ENCODE measurements around the gene MED15. TPM values are rescaled to one million over a fixed set of nuclear protein-coding genes. Genes with fewer than 3 reads are reported as not detected.
"Not testable (repeated sequence)": the region's sequence is repeated elsewhere in the genome, so short reads cannot be mapped to it uniquely, and the experiment has no call there.

The MED15 gene
- total RNA-seq, 1 donor from 2014 or later = 20.5 TPM

- TF ChIP-seq CTCF (IDR thresholded peaks at IDR 0.05; ENCODE audit: insufficient read depth, low read length, severe bottlenecking) = no peak
- no peak for FAIRE-seq
- DNase-seq (ENCODE audit: low read depth) = no peak
- Histone ChIP-seq H3K27me3 (ENCODE audit: control insufficient read depth, insufficient read depth, low read length) (no peaks in the 10 kb centered on the region), H3K36me3 (ENCODE audit: control insufficient read depth, insufficient read depth, low read length) (peaks cover 6% of the 10 kb centered on the region), H3K4me3 (ENCODE audit: low read depth, low read length) (no peak overlapping the region)
Observed at GRCh38 chr22:20464096-20464614, 43.3 kb upstream of the MED15 start.

GRCh38 chr22:20464912-20465758, 42.3 kb upstream of the MED15 start:
- DNase-seq (ENCODE audit: low read depth) (no peak), FAIRE-seq (peak; percentile 58)
- no peaks in the 10 kb centered on the region for H3K27me3 ChIP-seq (ENCODE audit: control insufficient read depth, insufficient read depth, low read length)
- no peak overlapping the region for H3K4me3 ChIP-seq (ENCODE audit: low read depth, low read length)
- TF ChIP-seq CTCF (IDR thresholded peaks at IDR 0.05; ENCODE audit: insufficient read depth, low read length, severe bottlenecking) = no peak
- H3K36me3 ChIP-seq (ENCODE audit: control insufficient read depth, insufficient read depth, low read length) = peaks cover 6% of the 10 kb centered on the region

GRCh38 chr22:20465759-20466077, 41.7 kb upstream of the MED15 start:
- H3K4me3 ChIP-seq (ENCODE audit: low read depth, low read length) = no peak overlapping the region
- TF ChIP-seq CTCF (IDR thresholded peaks at IDR 0.05; ENCODE audit: insufficient read depth, low read length, severe bottlenecking) = no peak
- FAIRE-seq (no peak), DNase-seq (ENCODE audit: low read depth) (no peak)
- H3K27me3 ChIP-seq (ENCODE audit: control insufficient read depth, insufficient read depth, low read length) = no peaks in the 10 kb centered on the region
- H3K36me3 ChIP-seq (ENCODE audit: control insufficient read depth, insufficient read depth, low read length) = peaks cover 6% of the 10 kb centered on the region

GRCh38 chr22:20466659-20467379, 40.6 kb upstream of the MED15 start:
- FAIRE-seq (peak; percentile 43), DNase-seq (ENCODE audit: low read depth) (no peak)
- Histone ChIP-seq H3K27me3 (ENCODE audit: control insufficient read depth, insufficient read depth, low read length) (no peaks in the 10 kb centered on the region), H3K4me3 (ENCODE audit: low read depth, low read length) (no peak overlapping the region), H3K36me3 (ENCODE audit: control insufficient read depth, insufficient read depth, low read length) (peaks cover 14% of the 10 kb centered on the region)
- no peak for TF ChIP-seq CTCF (IDR thresholded peaks at IDR 0.05; ENCODE audit: insufficient read depth, low read length, severe bottlenecking)

GRCh38 chr22:20469110-20469868, 38.1 kb upstream of the MED15 start:
- TF ChIP-seq CTCF (IDR thresholded peaks at IDR 0.05; ENCODE audit: insufficient read depth, low read length, severe bottlenecking) = no peak
- DNase-seq (ENCODE audit: low read depth) (no peak), FAIRE-seq (peak; percentile 75)
- no peak overlapping the region for H3K4me3 ChIP-seq (ENCODE audit: low read depth, low read length)
- no peaks in the 10 kb centered on the region for H3K27me3 ChIP-seq (ENCODE audit: control insufficient read depth, insufficient read depth, low read length)
- H3K36me3 ChIP-seq (ENCODE audit: control insufficient read depth, insufficient read depth, low read length) = peaks cover 13% of the 10 kb centered on the region

GRCh38 chr22:20470525-20470924, 36.9 kb upstream of the MED15 start:
- not testable (repeated sequence) for DNase-seq (ENCODE audit: low read depth); H3K4me3 ChIP-seq (ENCODE audit: low read depth, low read length); H3K27me3 ChIP-seq (ENCODE audit: control insufficient read depth, insufficient read depth, low read length)
- H3K36me3 ChIP-seq (ENCODE audit: control insufficient read depth, insufficient read depth, low read length) = peaks cover 10% of the 10 kb centered on the region
- FAIRE-seq = peak; percentile 94

All from bronchial epithelial cell (primary cell).